ENCODE data around the gene NSUN7. TPM values are rescaled to one million over a fixed set of nuclear protein-coding genes. Genes with fewer than 3 reads are reported as not detected.

The NSUN7 gene
- total RNA-seq, 1 donor from 2014 or later: 4.7 TPM

GRCh38 chr4:40856277-40856839, 106.6 kb downstream of the NSUN7 start:
- H3K27ac Mint-ChIP-seq (ENCODE audit: unreplicated experiment): peak overlapping the region; percentile 98
- DNase-seq (ENCODE audit: low read depth, low spot score): no peak
- H3K27me3 Mint-ChIP-seq (ENCODE audit: low read depth): no peaks in the 10 kb centered on the region
- H3K36me3 Mint-ChIP-seq (ENCODE audit: low read depth): peaks cover 10% of the 10 kb centered on the region
- H3K4me3 Mint-ChIP-seq: peak overlapping the region; percentile 93
- H3K9me3 Mint-ChIP-seq: no peaks in the 10 kb centered on the region
- no peak for TF ChIP-seq CTCF (conservative IDR thresholded peaks at IDR 0.05)
- peaks cover 37% of the 10 kb centered on the region for H3K4me1 Mint-ChIP-seq

- peaks cover 10% of the 10 kb centered on the region for H3K36me3 Mint-ChIP-seq (ENCODE audit: low read depth)
- DNase-seq (ENCODE audit: low read depth, low spot score): peak; percentile 72
- no peaks in the 10 kb centered on the region for H3K9me3 Mint-ChIP-seq
- TF ChIP-seq CTCF (conservative IDR thresholded peaks at IDR 0.05): no peak
- H3K27ac Mint-ChIP-seq (ENCODE audit: unreplicated experiment): peak overlapping the region; percentile 98
- H3K4me3 Mint-ChIP-seq: peak overlapping the region; percentile 93
- no peaks in the 10 kb centered on the region for H3K27me3 Mint-ChIP-seq (ENCODE audit: low read depth)
- peaks cover 34% of the 10 kb centered on the region for H3K4me1 Mint-ChIP-seq
Observed at GRCh38 chr4:40856840-40857362, 107.1 kb downstream of the NSUN7 start.

GRCh38 chr4:40857956-40858355, 108.2 kb downstream of the NSUN7 start:
- H3K27me3 Mint-ChIP-seq (ENCODE audit: low read depth): no peaks in the 10 kb centered on the region
- no peak overlapping the region for H3K27ac Mint-ChIP-seq (ENCODE audit: unreplicated experiment)
- no peak for DNase-seq (ENCODE audit: low read depth, low spot score)
- no peaks in the 10 kb centered on the region for H3K9me3 Mint-ChIP-seq
- no peak for TF ChIP-seq CTCF (conservative IDR thresholded peaks at IDR 0.05)
- peaks cover 32% of the 10 kb centered on the region for H3K4me1 Mint-ChIP-seq
- H3K36me3 Mint-ChIP-seq (ENCODE audit: low read depth): peaks cover 8% of the 10 kb centered on the region
- peak overlapping the region; percentile 93 for H3K4me3 Mint-ChIP-seq

- TF ChIP-seq CTCF (conservative IDR thresholded peaks at IDR 0.05): no peak
- H3K4me1 Mint-ChIP-seq: peaks cover 26% of the 10 kb centered on the region
- DNase-seq (ENCODE audit: low read depth, low spot score): no peak
- no peak overlapping the region for H3K27ac Mint-ChIP-seq (ENCODE audit: unreplicated experiment)
- H3K36me3 Mint-ChIP-seq (ENCODE audit: low read depth): peaks cover 3% of the 10 kb centered on the region
- H3K9me3 Mint-ChIP-seq: no peaks in the 10 kb centered on the region
- H3K4me3 Mint-ChIP-seq: peak overlapping the region; percentile 76
- H3K27me3 Mint-ChIP-seq (ENCODE audit: low read depth): no peaks in the 10 kb centered on the region
Observed at GRCh38 chr4:40858962-40859361, 109.2 kb downstream of the NSUN7 start.

Other genes starting within 250 kb of the NSUN7 start
- 0.37 and 0.48 TPM in 2 replicates for gene RBM47, start 120.1 kb upstream of the NSUN7 start, total RNA-seq